Prostate gland (tissue), 2 donors: ENCODE results near the gene CEBPG.

Experiments
- CTCF ChIP-seq, 4 experiments: fragments of 200-600 bp in 2 of 4; fragments of 450-650 bp in 2 of 4; sonication (generic) in 2 of 4; IDR thresholded peaks; 1 replicate in 3 of 4; 2 replicates in 1 of 4; pipeline ENCODE4 v1.5.1; 2016 to 2019; ENCODE audit warnings: antibody characterized with exemption in 4 of 4, mild to moderate bottlenecking in 2 of 4, moderate library complexity in 2 of 4
- POLR2AphosphoS5 ChIP-seq: sonication (generic); formaldehyde crosslinking; IDR thresholded peaks from one replicate; pipeline ENCODE4 v1.6.1; 2017; ENCODE audit warnings: antibody characterized with exemption

- TF ChIP-seq CTCF (IDR thresholded peaks at IDR 0.05) (no peak), POLR2AphosphoS5 (no peak)
Observed at GRCh38 chr19:33412601-33413425, 39.3 kb downstream of the CEBPG start.
